Activated naive CD4-positive, alpha-beta T cell treated with anti-CD3 and anti-CD28 coated beads for 36 hours (primary cell): ENCODE data around the gene PNPO. TPM values are rescaled to one million over a fixed set of nuclear protein-coding genes. Genes with fewer than 3 reads are reported as not detected.

ENCODE experiments used
- CTCF ChIA-PET: fragments of 350-600 bp; sonication (Branson Sonifier 250); formaldehyde crosslinking; loops from one replicate; lab custom pipeline; 2021; ENCODE audit warnings: antibody characterized with exemption; lab: Charles Lee
- DNase-seq: peaks from one replicate; pipeline ENCODE4 v3.0.0-alpha.2; 2020
- H3K27ac Mint-ChIP-seq: one replicate; pipeline ENCODE4 v1.8.0; 2021; ENCODE audit warnings: mild to moderate bottlenecking, mixed read lengths
- H3K27me3 Mint-ChIP-seq: one replicate; pipeline ENCODE4 v1.8.0; 2021; ENCODE audit warnings: low read depth, mixed read lengths
- H3K36me3 Mint-ChIP-seq: one replicate; pipeline ENCODE4 v1.8.0; 2021; ENCODE audit warnings: low read depth, mixed read lengths
- H3K4me1 Mint-ChIP-seq: one replicate; pipeline ENCODE4 v1.8.0; 2021; ENCODE audit warnings: low read depth, mixed read lengths
- H3K4me3 Mint-ChIP-seq: one replicate; pipeline ENCODE4 v1.8.0; 2021; ENCODE audit warnings: mild to moderate bottlenecking, moderate library complexity, mixed read lengths
- H3K9me3 Mint-ChIP-seq: one replicate; pipeline ENCODE4 v1.8.0; 2021; ENCODE audit warnings: mixed read lengths
- intact Hi-C: fragments of 100-400 bp; cut with micrococcal nuclease; formaldehyde crosslinking; loops from one replicate; pipeline ENCODE4 v1.15.1; 2023
- total RNA-seq, 2 experiments: library from RNA; stranded (reverse); gene quantifications; one replicate each; pipeline ENCODE4 v1.2.3, GENCODE V29; 2021

The PNPO gene
- total RNA-seq, 2 experiments from 2014 or later: 35.5 to 37.0 TPM

DNA sequence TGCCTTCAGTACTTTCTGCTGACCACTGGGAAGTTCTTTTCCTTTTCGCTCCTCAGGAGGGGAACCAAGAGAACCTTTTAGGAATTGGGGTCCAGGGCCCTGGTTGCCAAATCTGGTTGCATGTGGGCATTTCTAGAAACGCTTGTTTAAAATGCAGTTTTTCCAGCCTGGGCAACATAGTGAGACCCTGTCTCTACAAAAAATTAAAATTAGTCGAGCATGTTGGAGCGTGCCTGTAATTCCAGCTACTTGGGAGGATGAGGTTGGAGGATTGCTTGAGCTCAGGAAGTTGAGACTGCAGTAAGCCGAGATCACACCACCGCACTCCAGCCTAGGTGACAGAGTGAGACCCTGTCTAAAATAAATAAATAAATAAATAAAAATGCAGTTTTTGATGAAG lies 1.2 kb downstream of the PNPO start:
- H3K4me3 Mint-ChIP-seq: peak overlapping the region; percentile 85
- H3K27ac Mint-ChIP-seq: peak overlapping the region; percentile 80
- H3K9me3 Mint-ChIP-seq: peaks cover 3% of the 10 kb centered on the region
- peaks cover 67% of the 10 kb centered on the region for H3K4me1 Mint-ChIP-seq
- no peak for DNase-seq
- peaks cover 22% of the 10 kb centered on the region for H3K36me3 Mint-ChIP-seq
- CTCF ChIA-PET: interaction anchor here (0.7 to 7.6 kb wide), 8 partner anchors 7 to 101 kb away, joined by 3 to 69 read pairs (median 6); partner anchors contain the start of genes CDK5RAP3, PRR15L and SCRN2
- intact Hi-C loops: no loop called here
- H3K27me3 Mint-ChIP-seq: no peaks in the 10 kb centered on the region

DNA sequence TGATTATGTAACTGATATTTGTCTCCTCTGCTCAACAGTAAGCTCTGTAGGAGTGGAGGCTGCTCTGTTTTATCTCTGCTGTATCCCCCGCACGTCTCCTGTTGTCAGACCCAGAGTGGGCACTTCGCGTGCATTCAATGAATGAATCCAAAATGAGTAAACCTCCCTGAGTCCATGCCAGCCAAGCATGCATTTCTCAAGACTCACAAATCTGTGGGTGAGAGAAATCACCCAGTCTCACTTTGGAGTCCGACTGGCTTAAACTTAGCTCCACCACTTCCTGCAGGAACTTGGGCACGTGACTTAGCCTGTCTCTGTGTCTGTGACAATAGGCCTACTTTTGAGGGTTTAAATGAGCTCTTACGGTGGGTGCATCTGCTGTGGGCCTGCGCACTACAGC lies 3.7 kb downstream of the PNPO start:
- Mint-ChIP-seq H3K4me1 (peaks cover 73% of the 10 kb centered on the region), H3K9me3 (peaks cover 3% of the 10 kb centered on the region), H3K36me3 (peaks cover 29% of the 10 kb centered on the region), H3K4me3 (no peak overlapping the region), H3K27me3 (no peaks in the 10 kb centered on the region), H3K27ac (peak overlapping the region; percentile 60)
- CTCF ChIA-PET: interaction anchor here (0.6 to 7.6 kb wide), 7 partner anchors 26 to 104 kb away, joined by 3 to 69 read pairs (median 5); partner anchors contain the start of genes CDK5RAP3 and SCRN2
- peak; percentile 41 for DNase-seq
- intact Hi-C loops: no loop called here

DNA sequence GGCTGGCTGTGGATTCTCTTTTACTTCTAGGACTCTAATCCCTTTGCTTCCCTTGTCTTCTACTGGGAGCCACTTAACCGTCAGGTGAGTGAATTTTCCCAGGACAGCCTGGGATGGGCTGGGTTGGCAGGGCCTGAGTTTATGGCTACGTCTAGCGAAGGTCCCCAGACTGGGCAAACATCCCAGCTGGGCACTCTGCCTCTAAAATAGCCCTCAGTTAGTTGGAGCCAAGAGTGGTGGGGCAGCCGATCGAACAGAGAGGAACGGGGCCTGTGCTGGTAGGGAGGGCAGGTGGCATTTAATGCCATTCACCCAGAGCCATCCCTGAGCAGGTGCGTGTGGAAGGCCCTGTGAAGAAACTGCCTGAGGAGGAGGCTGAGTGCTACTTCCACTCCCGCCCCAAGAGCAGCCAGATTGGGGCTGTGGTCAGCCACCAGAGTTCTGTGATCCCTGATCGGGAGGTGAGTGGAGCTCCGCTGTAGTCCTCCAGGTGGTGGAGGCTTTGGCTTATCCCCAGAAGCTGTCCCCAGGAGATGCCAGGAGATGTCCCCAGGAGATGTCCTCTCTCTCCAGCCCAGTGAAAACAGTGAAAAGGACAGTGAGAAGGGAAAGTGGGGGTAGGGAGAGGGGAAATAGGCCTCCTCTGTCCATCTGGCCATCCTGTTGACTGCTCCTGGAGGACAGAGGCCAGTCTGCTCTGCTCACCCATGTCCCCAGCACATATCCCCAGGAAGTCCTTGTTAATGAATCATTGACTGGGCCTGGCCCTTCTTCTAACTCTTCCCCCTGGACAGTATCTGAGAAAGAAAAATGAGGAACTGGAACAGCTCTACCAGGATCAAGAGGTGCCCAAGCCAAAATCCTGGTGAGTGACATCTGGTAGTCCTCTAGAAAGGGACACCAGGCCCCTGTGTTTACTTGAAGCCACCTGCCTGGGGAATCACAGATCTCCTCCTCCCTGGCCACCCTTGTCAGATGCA lies 4.4 kb downstream of the PNPO start:
- Mint-ChIP-seq H3K9me3 (peaks cover 3% of the 10 kb centered on the region), H3K36me3 (peaks cover 29% of the 10 kb centered on the region), H3K27ac (peak overlapping the region; percentile 60), H3K4me1 (peaks cover 69% of the 10 kb centered on the region), H3K4me3 (no peak overlapping the region), H3K27me3 (no peaks in the 10 kb centered on the region)
- intact Hi-C loops: loop anchor here (2.0 kb wide), 2 partner anchors 65 to 103 kb away; no protein-coding TSS in a partner anchor
- CTCF ChIA-PET: interaction anchor here (0.6 to 7.6 kb wide), 20 partner anchors 7 to 228 kb away, joined by 3 to 69 read pairs (median 4); partner anchors contain the start of genes CDK5RAP3, PRR15L and SCRN2
- no peak for DNase-seq

DNA sequence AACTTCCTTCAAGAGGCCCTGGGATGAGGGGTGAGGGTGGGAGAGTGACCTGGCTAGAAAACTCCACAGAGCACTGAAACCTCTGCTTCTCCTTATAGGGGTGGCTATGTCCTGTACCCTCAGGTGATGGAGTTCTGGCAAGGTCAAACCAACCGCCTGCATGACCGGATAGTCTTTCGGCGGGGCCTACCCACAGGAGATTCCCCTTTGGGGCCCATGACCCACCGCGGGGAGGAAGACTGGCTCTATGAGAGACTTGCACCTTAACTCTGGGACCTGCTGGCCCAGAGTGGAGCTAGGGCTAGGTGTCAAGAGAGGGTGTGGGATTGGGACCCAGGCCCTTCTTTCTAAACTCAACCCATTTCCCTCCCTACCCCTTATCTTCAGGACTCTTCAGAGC lies 5.1 kb downstream of the PNPO start:
- CTCF ChIA-PET: interaction anchor here (0.5 to 7.6 kb wide), 26 partner anchors 8 to 759 kb away, joined by 3 to 69 read pairs (median 4); partner anchors contain the start of genes CDK5RAP3, PRR15L and SCRN2
- DNase-seq: no peak
- Mint-ChIP-seq H3K36me3 (peaks cover 26% of the 10 kb centered on the region), H3K27ac (peak overlapping the region; percentile 65), H3K27me3 (no peaks in the 10 kb centered on the region), H3K4me1 (peaks cover 64% of the 10 kb centered on the region), H3K4me3 (no peak overlapping the region), H3K9me3 (no peaks in the 10 kb centered on the region)
- intact Hi-C loops: loop anchor here (2.0 kb wide), 2 partner anchors 64 to 104 kb away; no protein-coding TSS in a partner anchor

DNA sequence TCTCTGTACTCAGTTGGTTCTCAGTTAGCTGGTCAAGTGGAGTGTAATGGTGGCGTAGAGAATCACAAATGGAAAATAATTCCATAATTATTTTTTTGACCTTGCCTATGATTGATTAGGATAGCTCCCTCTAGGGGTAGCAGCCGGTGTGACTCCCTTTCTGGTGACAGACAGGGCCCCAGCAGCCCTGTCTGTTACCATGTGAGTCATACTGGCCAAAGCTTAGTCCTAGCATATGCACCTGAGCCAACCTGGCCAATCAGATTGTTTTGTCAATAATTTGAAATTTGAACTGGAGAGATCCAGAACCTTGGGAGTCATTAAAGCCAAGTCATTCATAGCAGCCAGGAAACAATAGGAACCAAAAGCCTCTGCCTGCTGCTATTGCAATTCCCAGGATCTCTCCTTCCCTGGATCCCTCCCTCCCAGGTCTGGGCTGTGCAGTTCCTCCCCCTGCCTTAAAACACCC lies 5.6 kb downstream of the PNPO start:
- H3K27ac Mint-ChIP-seq: peak overlapping the region; percentile 65
- CTCF ChIA-PET: interaction anchor here (0.5 to 7.6 kb wide), 28 partner anchors 8 to 1522 kb away, joined by 3 to 69 read pairs (median 4); partner anchors contain the start of genes CDK5RAP3, PRR15L and SCRN2
- peak; percentile 92 for DNase-seq
- intact Hi-C loops: loop anchor here (1.0 to 2.0 kb wide), 3 partner anchors 51 to 104 kb away; partner anchors contain the start of gene SP2
- no peak overlapping the region for H3K4me3 Mint-ChIP-seq
- H3K4me1 Mint-ChIP-seq: peaks cover 62% of the 10 kb centered on the region
- H3K9me3 Mint-ChIP-seq: no peaks in the 10 kb centered on the region
- no peaks in the 10 kb centered on the region for H3K27me3 Mint-ChIP-seq
- peaks cover 26% of the 10 kb centered on the region for H3K36me3 Mint-ChIP-seq

DNA sequence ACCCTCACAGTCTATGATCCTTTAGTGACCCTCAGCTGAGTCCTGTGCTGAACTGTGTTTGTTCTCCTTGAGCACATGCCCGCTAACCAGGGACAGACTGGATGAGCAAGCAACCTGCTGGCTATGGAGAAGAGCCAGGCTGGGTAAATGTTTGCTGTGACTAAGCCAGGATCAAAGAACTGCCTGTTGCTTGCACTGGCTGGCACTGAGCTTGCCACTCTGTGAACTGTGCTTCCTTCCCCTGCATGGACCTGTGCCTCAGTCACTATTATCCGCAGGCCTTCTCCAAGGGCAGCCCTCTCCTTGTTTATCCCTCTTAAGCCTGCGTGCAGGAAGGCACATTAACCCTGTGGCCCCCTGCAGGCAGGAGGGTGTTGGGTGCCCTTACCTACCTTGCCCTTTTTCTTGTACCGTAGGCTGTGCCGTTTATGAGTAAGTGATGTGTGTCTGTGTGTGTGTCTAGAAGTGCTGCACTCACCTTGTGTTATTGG lies 7.4 kb downstream of the PNPO start:
- DNase-seq: no peak
- Mint-ChIP-seq H3K27me3 (no peaks in the 10 kb centered on the region), H3K36me3 (peaks cover 22% of the 10 kb centered on the region), H3K27ac (peak overlapping the region; percentile 18), H3K4me1 (peaks cover 46% of the 10 kb centered on the region), H3K4me3 (no peak overlapping the region), H3K9me3 (no peaks in the 10 kb centered on the region)
- intact Hi-C loops: loop anchor here (1.0 kb wide), 3 partner anchors 7 to 70 kb away; partner anchors contain the start of gene PNPO
- CTCF ChIA-PET: interaction anchor here (0.7 to 5.0 kb wide), 17 partner anchors 8 to 127 kb away, joined by 3 to 57 read pairs (median 6); partner anchors contain the start of genes CDK5RAP3, PNPO, PRR15L and SCRN2

DNA sequence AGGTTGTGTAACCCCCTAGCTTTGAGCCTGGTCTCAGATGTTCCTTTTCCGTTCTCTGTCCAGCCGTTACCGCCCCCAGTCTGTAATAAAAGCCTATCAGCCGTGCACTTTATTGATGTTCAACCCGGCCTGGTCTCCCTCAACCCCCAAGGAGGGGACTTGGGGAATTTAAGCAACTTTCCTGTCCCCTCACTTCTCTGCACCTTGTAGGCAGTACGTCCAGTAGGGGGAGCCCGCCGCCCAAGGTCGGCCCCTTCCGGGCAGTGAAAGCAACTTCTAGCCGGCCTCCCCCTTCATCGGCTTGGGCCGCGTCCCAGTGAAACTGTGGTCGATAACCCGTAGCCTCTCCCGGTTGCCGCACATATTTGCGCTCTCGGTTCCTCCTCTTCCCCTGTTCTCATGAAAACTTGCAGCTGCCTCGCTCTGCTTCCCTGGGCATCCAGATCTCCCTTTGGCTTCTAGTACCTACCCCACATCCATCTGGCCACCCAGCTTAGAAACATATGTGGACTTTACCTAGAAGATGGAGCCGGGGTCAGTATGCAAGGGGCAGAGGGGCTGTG lies 7.9 kb downstream of the PNPO start:
- Mint-ChIP-seq H3K4me3 (peak overlapping the region; percentile 49), H3K36me3 (peaks cover 22% of the 10 kb centered on the region), H3K4me1 (peaks cover 41% of the 10 kb centered on the region), H3K27ac (peak overlapping the region; percentile 67), H3K27me3 (no peaks in the 10 kb centered on the region), H3K9me3 (no peaks in the 10 kb centered on the region)
- intact Hi-C loops: loop anchor here (1.0 kb wide), 3 partner anchors 8 to 69 kb away; partner anchors contain the start of gene PNPO
- DNase-seq: peak; percentile 88
- CTCF ChIA-PET: interaction anchor here (0.7 to 5.0 kb wide), 24 partner anchors 8 to 127 kb away, joined by 3 to 57 read pairs (median 4); partner anchors contain the start of genes CDK5RAP3, PNPO, PRR15L and SCRN2

DNA sequence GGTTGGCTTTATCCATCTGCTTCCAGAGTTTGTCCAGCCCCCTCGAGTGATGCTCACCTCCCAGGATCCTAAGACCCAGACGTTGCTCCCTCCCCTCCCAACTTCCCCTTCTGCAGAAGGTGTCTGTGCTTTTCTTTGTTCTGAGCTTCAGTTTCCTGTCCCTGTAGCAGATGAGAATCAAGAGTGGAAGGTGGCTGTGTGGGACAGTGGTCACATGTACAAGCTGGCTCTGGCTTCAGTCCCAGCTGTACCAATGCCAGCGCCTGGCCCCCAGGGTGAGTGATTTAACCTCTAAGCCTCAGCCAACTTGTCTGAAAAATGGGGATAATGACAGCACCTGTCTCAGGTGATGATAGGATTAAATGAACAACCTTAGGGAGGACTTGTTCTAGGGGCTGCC lies 8.6 kb downstream of the PNPO start:
- Mint-ChIP-seq H3K9me3 (no peaks in the 10 kb centered on the region), H3K4me3 (no peak overlapping the region), H3K36me3 (peaks cover 22% of the 10 kb centered on the region), H3K27me3 (no peaks in the 10 kb centered on the region), H3K27ac (peak overlapping the region; percentile 67), H3K4me1 (peaks cover 34% of the 10 kb centered on the region)
- DNase-seq: peak; percentile 21
- CTCF ChIA-PET: interaction anchor here (0.6 to 5.0 kb wide), 29 partner anchors 7 to 126 kb away, joined by 3 to 57 read pairs (median 4); partner anchors contain the start of genes CDK5RAP3, LRRC46, MRPL10 and PNPO
- intact Hi-C loops: loop anchor here (1.0 kb wide), 3 partner anchors 9 to 68 kb away; partner anchors contain the start of gene PNPO

DNA sequence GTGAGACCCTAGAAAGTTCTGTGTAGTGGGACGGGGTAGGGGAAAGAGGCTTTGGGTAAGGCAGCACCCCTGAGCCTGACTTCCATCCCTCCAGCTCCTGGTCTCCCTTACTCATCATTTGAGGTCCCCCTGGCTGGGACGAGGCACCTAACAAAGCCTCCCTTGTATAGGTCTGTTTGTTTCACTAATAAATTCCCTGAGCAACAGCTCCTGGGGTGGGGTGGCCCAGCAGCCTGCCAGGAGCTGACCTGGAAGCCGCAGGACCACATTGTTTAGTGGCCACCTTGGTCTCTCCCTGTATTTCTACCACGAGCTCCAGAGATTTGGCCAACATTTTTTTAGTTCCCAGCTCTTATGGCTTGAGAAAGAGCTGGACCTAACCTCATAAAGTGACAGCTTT lies 9.1 kb downstream of the PNPO start:
- no peaks in the 10 kb centered on the region for H3K27me3 Mint-ChIP-seq
- CTCF ChIA-PET: interaction anchor here (0.6 to 5.0 kb wide), 23 partner anchors 7 to 119 kb away, joined by 3 to 57 read pairs (median 4); partner anchors contain the start of genes CDK5RAP3, LRRC46, MRPL10 and PNPO
- DNase-seq: no peak
- intact Hi-C loops: no loop called here
- no peaks in the 10 kb centered on the region for H3K9me3 Mint-ChIP-seq
- H3K4me1 Mint-ChIP-seq: peaks cover 29% of the 10 kb centered on the region
- no peak overlapping the region for H3K27ac Mint-ChIP-seq
- H3K4me3 Mint-ChIP-seq: no peak overlapping the region
- H3K36me3 Mint-ChIP-seq: peaks cover 17% of the 10 kb centered on the region

DNA sequence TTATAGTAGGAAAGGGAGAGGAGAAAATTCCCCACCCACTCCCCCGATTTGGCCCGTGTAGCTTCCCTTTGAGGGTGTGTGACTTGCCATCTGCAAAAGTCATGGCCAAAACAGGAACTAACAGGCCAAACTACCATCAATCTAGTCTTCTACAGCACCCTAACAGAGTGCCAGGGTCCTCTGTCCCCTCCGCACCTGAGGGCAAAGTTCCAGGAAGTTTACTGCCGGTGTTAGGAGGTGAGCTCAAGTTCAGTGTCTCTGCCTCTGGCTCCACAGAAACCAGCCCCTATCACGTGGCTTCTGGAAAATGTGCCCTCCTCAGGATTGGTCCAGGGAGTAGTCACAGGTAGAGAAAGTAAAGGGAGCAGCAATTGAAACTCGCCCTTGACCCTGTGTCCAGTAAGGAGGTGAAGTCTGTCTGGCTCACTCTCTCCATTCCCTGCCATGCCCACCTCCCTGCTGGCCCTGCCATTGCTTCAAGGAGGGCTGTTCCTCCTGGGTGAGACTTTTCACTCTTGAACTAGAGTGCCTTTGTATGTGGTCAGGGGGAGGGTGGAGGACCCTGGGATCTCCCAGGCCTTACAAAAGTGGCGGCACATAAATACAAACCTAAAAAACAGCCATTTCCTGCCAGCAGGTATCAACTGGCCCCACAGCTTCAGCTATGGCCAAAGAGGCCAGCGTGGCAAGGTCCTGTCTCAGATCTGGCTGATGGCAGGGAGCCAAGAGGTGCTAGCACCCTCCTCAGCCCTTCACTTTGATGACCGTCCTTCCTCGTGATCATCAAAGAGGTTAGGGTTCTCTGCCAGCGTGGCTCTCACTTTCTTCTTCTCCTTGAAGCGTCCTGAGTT lies 11.0 kb downstream of the PNPO start:
- CTCF ChIA-PET: interaction anchor here (1.0 to 5.0 kb wide), 3 partner anchors 11 to 26 kb away, joined by 6 to 57 read pairs (median 18); partner anchors contain the start of genes CDK5RAP3 and PNPO
- Mint-ChIP-seq H3K27me3 (no peaks in the 10 kb centered on the region), H3K4me3 (no peak overlapping the region), H3K4me1 (peaks cover 17% of the 10 kb centered on the region), H3K36me3 (peaks cover 10% of the 10 kb centered on the region), H3K9me3 (no peaks in the 10 kb centered on the region), H3K27ac (no peak overlapping the region)
- DNase-seq: no peak
- intact Hi-C loops: no loop called here
